Activated naive CD4-positive, alpha-beta T cell treated with anti-CD3 and anti-CD28 coated beads for 36 hours (primary cell): ENCODE data around the gene PKP1. TPM values are rescaled to one million over a fixed set of nuclear protein-coding genes. Genes with fewer than 3 reads are reported as not detected.
"Not testable (repeated sequence)": the region's sequence is repeated elsewhere in the genome, so short reads cannot be mapped to it uniquely, and the experiment has no call there.

ENCODE experiments used
- CTCF ChIA-PET: fragments of 350-600 bp; sonication (Branson Sonifier 250); formaldehyde crosslinking; loops from one replicate; lab custom pipeline; 2021; ENCODE audit warnings: antibody characterized with exemption; lab: Charles Lee
- DNase-seq: peaks from one replicate; pipeline ENCODE4 v3.0.0-alpha.2; 2020
- H3K27ac Mint-ChIP-seq: one replicate; pipeline ENCODE4 v1.8.0; 2021; ENCODE audit warnings: mild to moderate bottlenecking, mixed read lengths
- H3K27me3 Mint-ChIP-seq: one replicate; pipeline ENCODE4 v1.8.0; 2021; ENCODE audit warnings: low read depth, mixed read lengths
- H3K36me3 Mint-ChIP-seq: one replicate; pipeline ENCODE4 v1.8.0; 2021; ENCODE audit warnings: low read depth, mixed read lengths
- H3K4me1 Mint-ChIP-seq: one replicate; pipeline ENCODE4 v1.8.0; 2021; ENCODE audit warnings: low read depth, mixed read lengths
- H3K4me3 Mint-ChIP-seq: one replicate; pipeline ENCODE4 v1.8.0; 2021; ENCODE audit warnings: mild to moderate bottlenecking, moderate library complexity, mixed read lengths
- H3K9me3 Mint-ChIP-seq: one replicate; pipeline ENCODE4 v1.8.0; 2021; ENCODE audit warnings: mixed read lengths
- intact Hi-C: fragments of 100-400 bp; cut with micrococcal nuclease; formaldehyde crosslinking; loops from one replicate; pipeline ENCODE4 v1.15.1; 2023
- total RNA-seq, 2 experiments: library from RNA; stranded (reverse); gene quantifications; one replicate each; pipeline ENCODE4 v1.2.3, GENCODE V29; 2021

PKP1 gene
- total RNA-seq, result not detected

DNA sequence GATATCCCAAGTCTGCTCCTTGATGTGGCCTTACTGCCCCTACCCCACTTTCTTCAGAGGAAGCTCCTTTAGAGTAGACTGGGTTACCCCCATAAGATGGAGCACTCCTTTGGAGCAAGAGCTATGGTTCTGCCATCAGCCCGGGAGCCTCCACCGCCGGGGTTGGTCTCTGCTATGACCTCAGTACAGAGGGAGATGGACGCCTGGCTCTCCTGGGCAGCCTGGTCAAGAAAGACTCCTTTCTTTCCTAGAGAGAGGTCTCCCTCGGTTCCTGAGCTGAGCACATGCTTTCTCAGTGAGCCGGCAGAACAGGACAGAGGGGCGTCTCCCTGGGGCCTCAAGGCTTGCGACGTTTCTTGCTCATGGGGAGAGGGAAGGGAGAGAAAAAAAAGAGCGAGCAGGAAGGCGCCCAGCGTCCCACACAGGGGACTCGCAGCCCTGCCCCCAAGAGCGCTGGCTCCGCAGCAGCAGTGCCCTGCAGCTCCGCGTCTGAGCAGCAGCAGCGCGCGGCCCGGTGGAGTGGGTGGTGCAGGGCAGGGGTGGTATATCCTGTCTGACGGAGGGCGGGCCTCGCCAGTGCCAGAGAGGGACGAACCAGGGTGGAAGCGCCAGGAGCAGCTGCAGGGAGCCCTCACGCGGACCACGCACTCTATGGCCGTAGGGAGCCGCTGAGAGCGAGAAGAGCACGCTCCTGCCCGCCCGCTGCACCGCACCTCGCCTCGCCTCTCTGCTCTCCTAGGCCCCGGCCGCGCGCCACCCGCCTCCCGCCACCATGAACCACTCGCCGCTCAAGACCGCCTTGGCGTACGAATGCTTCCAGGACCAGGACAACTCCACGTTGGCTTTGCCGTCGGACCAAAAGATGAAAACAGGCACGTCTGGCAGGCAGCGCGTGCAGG lies at the start of gene PKP1:
Gene PKP1, plus strand, starts transcription at position 576 of the 899 bp plus-strand sequence. Its CDS starts 197 bp downstream, at position 773.
- CTCF ChIA-PET, result interaction anchor here (2.1 kb wide), 1 partner anchor 102 kb away, joined by 5 read pairs; no protein-coding TSS in a partner anchor
- H3K4me1 Mint-ChIP-seq, result peaks cover 8% of the 10 kb centered on the region
- H3K27me3 Mint-ChIP-seq, result peaks cover 24% of the 10 kb centered on the region
- intact Hi-C loops, result no loop called here
- no peaks in the 10 kb centered on the region for H3K9me3 Mint-ChIP-seq
- H3K36me3 Mint-ChIP-seq, result no peaks in the 10 kb centered on the region
- peak within 1 kb of the TSS; percentile 26 for H3K4me3 Mint-ChIP-seq
- H3K27ac Mint-ChIP-seq, result no peak within 1 kb of the TSS
- DNase-seq, result peak; percentile 44

DNA sequence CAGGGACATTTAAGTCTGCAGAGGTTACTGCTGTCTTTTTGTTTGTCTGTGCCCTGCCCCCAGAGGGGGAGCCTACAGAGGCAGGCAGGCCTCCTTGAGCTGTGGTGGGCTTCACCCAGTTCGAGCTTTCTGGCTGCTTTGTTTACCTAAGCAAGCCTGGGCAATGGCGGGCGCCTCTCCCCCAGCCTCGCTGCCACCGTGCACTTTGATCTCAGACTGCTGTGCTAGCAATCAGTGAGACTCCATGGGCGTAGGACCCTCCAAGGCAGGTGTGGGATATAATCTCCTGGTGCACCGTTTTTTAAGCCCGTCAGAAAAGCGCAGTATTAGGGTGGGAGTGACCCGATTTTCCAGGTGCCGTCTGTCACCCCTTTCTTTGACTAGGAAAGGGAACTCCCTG lies 43.7 kb upstream of the PKP1 start:
- CTCF ChIA-PET, H3K4me1 Mint-ChIP-seq, H3K4me3 Mint-ChIP-seq, H3K36me3 Mint-ChIP-seq, DNase-seq, H3K9me3 Mint-ChIP-seq, H3K27ac Mint-ChIP-seq, intact Hi-C loops: not testable (repeated sequence)
- peaks cover 28% of the 10 kb centered on the region for H3K27me3 Mint-ChIP-seq

DNA sequence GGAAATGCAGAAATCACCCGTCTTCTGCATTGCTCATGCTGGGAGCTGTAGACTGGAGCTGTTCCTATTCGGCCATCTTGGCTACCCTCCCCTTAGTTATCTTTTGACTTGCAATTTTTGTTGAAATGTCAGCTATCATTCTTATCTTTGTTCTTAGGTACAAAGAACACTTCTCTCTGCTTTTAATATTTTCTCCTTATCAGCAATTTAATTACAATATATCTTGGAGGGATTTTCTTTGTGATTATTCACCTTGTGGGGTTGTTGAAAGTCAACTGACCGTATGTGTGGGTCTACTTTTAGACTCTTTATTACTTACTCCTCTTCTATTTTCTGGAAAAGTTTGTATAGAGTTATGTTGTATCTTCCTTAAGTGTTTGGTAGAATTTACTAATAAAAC lies 43.1 kb upstream of the PKP1 start:
- peaks cover 32% of the 10 kb centered on the region for H3K27me3 Mint-ChIP-seq
- no peak overlapping the region for H3K27ac Mint-ChIP-seq
- intact Hi-C loops, result no loop called here
- CTCF ChIA-PET, result no interaction called here
- H3K4me1 Mint-ChIP-seq, result no peaks in the 10 kb centered on the region
- no peaks in the 10 kb centered on the region for H3K9me3 Mint-ChIP-seq
- no peak overlapping the region for H3K4me3 Mint-ChIP-seq
- no peak for DNase-seq
- H3K36me3 Mint-ChIP-seq, result no peaks in the 10 kb centered on the region

DNA sequence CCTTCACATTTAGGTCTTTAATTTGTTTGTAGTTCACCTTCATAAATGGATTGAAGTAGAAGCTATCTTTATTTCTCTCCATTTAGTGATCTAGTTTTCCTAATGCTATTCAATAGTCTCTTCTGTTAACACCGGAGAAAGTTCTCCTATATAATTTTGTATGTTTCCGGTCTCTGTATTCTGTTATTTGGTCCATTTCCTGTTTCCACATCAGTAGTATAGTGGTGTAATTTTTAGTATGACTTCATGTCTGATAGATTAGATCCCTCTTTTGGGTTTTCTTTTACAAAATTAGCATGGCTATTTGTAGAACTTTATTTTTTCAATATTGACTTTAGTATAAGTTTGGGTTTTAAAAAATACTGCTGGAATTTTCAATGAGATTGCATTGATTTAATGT lies 41.6 kb upstream of the PKP1 start:
- Mint-ChIP-seq H3K27me3 (peaks cover 34% of the 10 kb centered on the region), H3K27ac (no peak overlapping the region), H3K4me3 (no peak overlapping the region), H3K36me3 (no peaks in the 10 kb centered on the region), H3K9me3 (no peaks in the 10 kb centered on the region), H3K4me1 (no peaks in the 10 kb centered on the region)
- intact Hi-C loops, result no loop called here
- CTCF ChIA-PET, result interaction anchor here (1.8 kb wide), 1 partner anchor 12 kb away, joined by 4 read pairs; no protein-coding TSS in a partner anchor
- DNase-seq, result no peak

DNA sequence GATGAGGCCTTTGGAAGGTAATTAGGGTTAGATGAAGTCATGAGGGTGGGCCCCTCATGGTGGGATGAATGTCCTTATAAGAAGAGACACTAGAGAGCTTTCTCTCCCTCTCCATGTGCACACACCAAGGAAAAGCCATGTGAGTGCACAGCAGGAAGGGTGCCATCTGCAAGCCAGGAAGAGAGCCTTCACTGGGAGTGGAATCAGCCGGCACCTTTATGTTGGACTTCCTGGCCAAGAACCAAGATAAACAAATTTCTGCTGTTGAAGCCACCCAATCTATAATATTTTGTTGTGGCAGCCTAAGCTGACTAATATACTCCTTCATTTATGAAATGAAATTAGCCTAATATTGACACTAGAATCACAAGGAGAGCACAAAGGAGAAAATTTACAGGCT lies 38.2 kb upstream of the PKP1 start:
- Mint-ChIP-seq H3K4me1 (no peaks in the 10 kb centered on the region), H3K27ac (no peak overlapping the region), H3K9me3 (no peaks in the 10 kb centered on the region), H3K36me3 (no peaks in the 10 kb centered on the region), H3K27me3 (peaks cover 28% of the 10 kb centered on the region), H3K4me3 (no peak overlapping the region)
- CTCF ChIA-PET, result no interaction called here
- DNase-seq, result no peak
- intact Hi-C loops, result no loop called here

- no peaks in the 10 kb centered on the region for H3K4me1 Mint-ChIP-seq
- no peak overlapping the region for H3K4me3 Mint-ChIP-seq
- H3K27me3 Mint-ChIP-seq, result peaks cover 10% of the 10 kb centered on the region
- no peak overlapping the region for H3K27ac Mint-ChIP-seq
- CTCF ChIA-PET, result interaction anchor here (1.1 kb wide), 1 partner anchor 16 kb away, joined by 5 read pairs; no protein-coding TSS in a partner anchor
- no peaks in the 10 kb centered on the region for H3K9me3 Mint-ChIP-seq
- DNase-seq, result no peak
- H3K36me3 Mint-ChIP-seq, result no peaks in the 10 kb centered on the region
- intact Hi-C loops, result no loop called here
Observed at GRCh38 chr1:201248721-201249559, 34.4 kb upstream of the PKP1 start.

DNA sequence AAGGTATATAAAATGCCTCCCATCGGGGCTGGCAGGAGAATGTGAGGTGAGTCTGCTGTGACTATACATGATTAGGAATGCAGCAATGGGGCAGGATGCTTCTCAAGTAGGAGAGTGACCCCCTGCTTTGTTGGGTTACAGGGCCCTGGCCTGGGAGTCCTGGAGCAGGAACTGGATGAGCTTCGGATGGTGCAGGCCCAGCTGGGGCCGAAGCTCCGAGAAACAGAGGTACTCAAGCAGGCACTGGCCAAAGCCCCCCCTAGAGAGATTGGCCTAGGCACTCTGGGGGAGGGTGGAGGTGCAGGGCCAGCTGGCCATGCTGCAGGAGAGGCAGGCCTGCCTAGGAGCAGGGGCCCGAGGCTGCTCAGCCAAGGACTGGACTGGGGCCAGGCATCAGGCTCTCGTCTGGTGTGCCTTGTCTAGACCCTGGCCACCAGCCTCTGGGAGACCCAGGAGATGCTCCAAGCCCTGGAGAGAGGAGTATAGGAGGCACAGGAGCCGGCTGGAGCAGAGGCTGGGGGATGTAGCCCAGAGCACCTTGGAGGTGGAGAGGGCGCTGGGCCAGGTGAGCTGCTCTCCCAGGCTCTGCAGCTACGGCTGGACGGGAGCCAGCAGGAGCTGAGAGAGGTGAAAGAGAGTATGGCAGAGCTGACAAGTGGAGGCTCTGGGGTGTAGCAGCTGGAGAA lies 32.8 kb upstream of the PKP1 start:
- CTCF ChIA-PET, result interaction anchor here (1.1 kb wide), 1 partner anchor 17 kb away, joined by 5 read pairs; no protein-coding TSS in a partner anchor

DNA sequence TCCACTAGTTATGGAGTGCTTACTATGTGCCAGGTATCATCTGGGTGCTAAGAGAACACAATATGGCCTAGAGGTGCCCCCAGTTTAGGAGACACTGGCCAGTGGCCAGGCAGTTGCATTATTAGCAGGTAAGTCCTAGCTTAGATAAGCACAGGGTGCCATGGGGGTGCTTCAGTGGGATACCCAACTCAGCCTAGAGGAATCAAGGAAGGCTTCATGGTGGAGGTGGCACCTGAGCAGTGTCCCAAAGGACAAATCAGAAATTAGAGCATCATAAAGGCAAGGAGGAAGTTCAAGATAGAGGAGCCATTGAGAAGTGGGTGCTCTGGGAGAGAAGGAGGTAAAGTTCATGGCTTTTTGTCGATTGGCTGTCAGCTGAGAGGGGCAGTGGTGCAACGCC lies 31.9 kb upstream of the PKP1 start:
- DNase-seq, result no peak
- H3K9me3 Mint-ChIP-seq, result no peaks in the 10 kb centered on the region
- no peaks in the 10 kb centered on the region for H3K27me3 Mint-ChIP-seq
- no peak overlapping the region for H3K4me3 Mint-ChIP-seq
- no peaks in the 10 kb centered on the region for H3K4me1 Mint-ChIP-seq
- H3K27ac Mint-ChIP-seq, result no peak overlapping the region
- CTCF ChIA-PET, result interaction anchor here (0.6 to 1.4 kb wide), 4 partner anchors 70 to 111 kb away, joined by 3 to 4 read pairs (median 4); no protein-coding TSS in a partner anchor
- no peaks in the 10 kb centered on the region for H3K36me3 Mint-ChIP-seq
- intact Hi-C loops, result loop anchor here (5.0 kb wide), 1 partner anchor 96 kb away; no protein-coding TSS in a partner anchor

More for the DNA sequence above, 32.8 kb upstream of the PKP1 start:
- Mint-ChIP-seq H3K27ac (no peak overlapping the region), H3K4me3 (no peak overlapping the region), H3K36me3 (no peaks in the 10 kb centered on the region), H3K4me1 (no peaks in the 10 kb centered on the region), H3K9me3 (no peaks in the 10 kb centered on the region), H3K27me3 (peaks cover 2% of the 10 kb centered on the region)
- DNase-seq, result no peak
- intact Hi-C loops, result loop anchor here (5.0 kb wide), 1 partner anchor 97 kb away; no protein-coding TSS in a partner anchor

DNA sequence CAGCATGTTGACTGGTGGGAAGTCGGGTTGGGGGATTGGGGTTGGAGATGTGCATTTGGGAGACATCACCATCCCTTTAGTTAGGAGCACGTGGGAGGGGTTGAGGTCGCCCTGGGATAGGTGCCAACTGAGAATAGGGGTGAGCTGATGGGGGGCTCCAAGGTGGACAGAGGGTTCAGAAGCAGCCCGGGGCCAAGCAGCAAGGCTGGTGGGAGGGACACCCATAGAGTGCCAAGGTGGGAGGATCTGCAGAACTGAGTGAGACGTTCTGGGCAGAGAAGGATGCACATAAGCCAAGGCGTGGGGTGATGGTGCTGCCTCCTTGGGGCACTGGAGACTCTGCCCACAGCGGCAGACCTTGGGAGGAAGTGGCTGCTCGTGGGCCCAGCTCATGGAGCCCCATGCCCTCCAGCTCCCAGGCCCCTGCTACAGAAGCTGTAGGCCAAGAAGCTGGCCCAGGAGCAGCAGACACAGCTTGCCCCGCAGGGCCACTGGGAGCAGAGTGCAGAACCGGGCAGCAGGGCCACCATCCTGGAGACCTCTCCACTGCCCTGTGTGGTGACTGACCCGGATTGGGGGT lies 31.4 kb upstream of the PKP1 start:
- H3K4me1 Mint-ChIP-seq, result no peaks in the 10 kb centered on the region
- no peaks in the 10 kb centered on the region for H3K36me3 Mint-ChIP-seq
- no peaks in the 10 kb centered on the region for H3K27me3 Mint-ChIP-seq
- intact Hi-C loops, result loop anchor here (5.0 kb wide), 1 partner anchor 95 kb away; no protein-coding TSS in a partner anchor
- H3K27ac Mint-ChIP-seq, result no peak overlapping the region
- no peak for DNase-seq
- CTCF ChIA-PET, result interaction anchor here (0.6 to 1.4 kb wide), 4 partner anchors 70 to 111 kb away, joined by 3 to 4 read pairs (median 4); no protein-coding TSS in a partner anchor
- no peak overlapping the region for H3K4me3 Mint-ChIP-seq
- H3K9me3 Mint-ChIP-seq, result no peaks in the 10 kb centered on the region

GRCh38 chr1:201252944-201253371 lies 30.3 kb upstream of the PKP1 start:
- no peaks in the 10 kb centered on the region for H3K27me3 Mint-ChIP-seq
- H3K4me1 Mint-ChIP-seq, result no peaks in the 10 kb centered on the region
- CTCF ChIA-PET, result interaction anchor here (1.4 to 3.4 kb wide), 3 partner anchors 10 to 109 kb away, joined by 3 to 34 read pairs (median 7); no protein-coding TSS in a partner anchor
- no peak for DNase-seq
- no peaks in the 10 kb centered on the region for H3K36me3 Mint-ChIP-seq
- no peak overlapping the region for H3K27ac Mint-ChIP-seq
- intact Hi-C loops, result loop anchor here (5.0 kb wide), 1 partner anchor 94 kb away; no protein-coding TSS in a partner anchor
- H3K9me3 Mint-ChIP-seq, result no peaks in the 10 kb centered on the region
- no peak overlapping the region for H3K4me3 Mint-ChIP-seq

GRCh38 chr1:201253411-201253810 lies 29.9 kb upstream of the PKP1 start:
- intact Hi-C loops, result loop anchor here (5.0 kb wide), 1 partner anchor 94 kb away; no protein-coding TSS in a partner anchor
- Mint-ChIP-seq H3K9me3 (no peaks in the 10 kb centered on the region), H3K27ac (no peak overlapping the region), H3K4me3 (no peak overlapping the region), H3K4me1 (no peaks in the 10 kb centered on the region), H3K36me3 (no peaks in the 10 kb centered on the region), H3K27me3 (no peaks in the 10 kb centered on the region)
- no peak for DNase-seq
- CTCF ChIA-PET, result interaction anchor here (1.1 to 3.4 kb wide), 6 partner anchors 10 to 141 kb away, joined by 3 to 34 read pairs (median 4); no protein-coding TSS in a partner anchor
